ENCODE data around the gene P2RY8. TPM values are rescaled to one million over a fixed set of nuclear protein-coding genes. Genes with fewer than 3 reads are reported as not detected.

P2RY8 gene
- total RNA-seq, 1 experiment from 2014 or later: 0.37 TPM

GRCh38 chrX:1468250-1468772 is 68.7 kb downstream of the P2RY8 start:
- TF ChIP-seq ETV6 (CRISPR knock-in tag; IDR thresholded peaks at IDR 0.05) (no peak), EMX1 (CRISPR knock-in tag; IDR thresholded peaks at IDR 0.05) (no peak), E2F4 (CRISPR knock-in tag; IDR thresholded peaks at IDR 0.05; ENCODE audit: borderline replicate concordance, low read depth) (no peak), PRRX2 (CRISPR knock-in tag; IDR thresholded peaks at IDR 0.05) (no peak), FOXP4 (CRISPR knock-in tag; IDR thresholded peaks at IDR 0.05) (no peak), TCF7 (CRISPR knock-in tag; IDR thresholded peaks at IDR 0.05; ENCODE audit: low read depth) (no peak), SMAD3 (CRISPR knock-in tag; IDR thresholded peaks at IDR 0.05; ENCODE audit: borderline replicate concordance) (no peak), TP53 (CRISPR knock-in tag; IDR thresholded peaks at IDR 0.05) (no peak), NR2C2 (CRISPR knock-in tag; IDR thresholded peaks at IDR 0.05) (no peak), FOXP1 (CRISPR knock-in tag; IDR thresholded peaks at IDR 0.05; ENCODE audit: borderline replicate concordance) (no peak), ZNF416 (CRISPR knock-in tag; IDR thresholded peaks at IDR 0.05) (no peak), STAT6 (CRISPR knock-in tag; conservative IDR thresholded peaks at IDR 0.05; ENCODE audit: low read depth) (no peak), SMAD4 (CRISPR knock-in tag; IDR thresholded peaks at IDR 0.05) (no peak), AR (CRISPR knock-in tag; IDR thresholded peaks at IDR 0.05) (no peak), RELA (CRISPR knock-in tag; IDR thresholded peaks at IDR 0.05; ENCODE audit: borderline replicate concordance) (no peak), ZNF512 (CRISPR knock-in tag; IDR thresholded peaks at IDR 0.05; ENCODE audit: borderline replicate concordance) (no peak), GRHL2 (CRISPR knock-in tag; IDR thresholded peaks at IDR 0.05; ENCODE audit: insufficient replicate concordance, severe bottlenecking) (no peak)
- Mint-ChIP-seq H3K27me3 (ENCODE audit: low read depth) (peaks cover 45% of the 10 kb centered on the region), H3K27ac (no peak overlapping the region), H3K36me3 (no peaks in the 10 kb centered on the region), H3K9me3 (peaks cover 6% of the 10 kb centered on the region), H3K4me3 (no peak overlapping the region), H3K4me1 (peaks cover 12% of the 10 kb centered on the region)
- DNase-seq (ENCODE audit: low spot score) (no peak), ATAC-seq (no peak)
- ChIA-PET POLR2A (no interaction called here), CTCF (no interaction called here)
